ENCODE measurements around the gene ACTL9. TPM values are rescaled to one million over a fixed set of nuclear protein-coding genes. Genes with fewer than 3 reads are reported as not detected.
A peak's percentile ranks its signal among the peaks of the same experiment; 100 is the strongest.

ACTL9 gene
- total RNA-seq, 4 donors from 2014 or later = not detected

DNA sequence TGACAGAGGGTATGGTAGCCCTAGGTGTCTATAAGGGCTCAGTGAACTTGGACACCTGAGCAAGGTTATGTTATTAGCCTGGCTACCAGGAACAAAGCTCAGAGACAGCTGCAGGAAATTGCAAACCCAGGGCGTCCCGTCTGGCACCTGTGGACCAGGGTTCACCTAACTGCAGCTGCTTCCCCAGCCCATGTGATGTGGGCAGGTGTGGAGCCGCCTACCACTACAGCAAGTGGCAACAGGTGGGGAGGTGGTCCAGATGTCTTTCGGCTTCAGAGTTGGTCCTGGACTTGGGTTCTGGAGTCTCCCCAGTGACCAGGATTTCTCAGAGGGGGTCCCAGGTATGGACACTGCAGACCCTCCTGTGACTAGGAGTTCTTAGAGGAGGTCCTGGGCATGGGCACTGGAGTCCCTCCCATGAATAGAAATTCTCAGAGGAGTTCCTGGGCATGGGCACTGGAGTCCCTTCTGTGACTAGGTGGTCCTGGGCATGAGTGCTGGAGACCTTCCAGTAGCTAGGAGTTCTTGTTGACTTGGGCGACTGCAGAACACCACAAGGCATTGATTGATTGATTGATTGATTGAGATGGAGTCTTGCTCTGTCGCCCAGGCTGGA, 25.2 kb downstream of the ACTL9 start:
- no peaks in the 10 kb centered on the region for H3K4me1 ChIP-seq
- no peak for TF ChIP-seq POLR2A (IDR thresholded peaks at IDR 0.05)
- TF ChIP-seq, protein P1, sequence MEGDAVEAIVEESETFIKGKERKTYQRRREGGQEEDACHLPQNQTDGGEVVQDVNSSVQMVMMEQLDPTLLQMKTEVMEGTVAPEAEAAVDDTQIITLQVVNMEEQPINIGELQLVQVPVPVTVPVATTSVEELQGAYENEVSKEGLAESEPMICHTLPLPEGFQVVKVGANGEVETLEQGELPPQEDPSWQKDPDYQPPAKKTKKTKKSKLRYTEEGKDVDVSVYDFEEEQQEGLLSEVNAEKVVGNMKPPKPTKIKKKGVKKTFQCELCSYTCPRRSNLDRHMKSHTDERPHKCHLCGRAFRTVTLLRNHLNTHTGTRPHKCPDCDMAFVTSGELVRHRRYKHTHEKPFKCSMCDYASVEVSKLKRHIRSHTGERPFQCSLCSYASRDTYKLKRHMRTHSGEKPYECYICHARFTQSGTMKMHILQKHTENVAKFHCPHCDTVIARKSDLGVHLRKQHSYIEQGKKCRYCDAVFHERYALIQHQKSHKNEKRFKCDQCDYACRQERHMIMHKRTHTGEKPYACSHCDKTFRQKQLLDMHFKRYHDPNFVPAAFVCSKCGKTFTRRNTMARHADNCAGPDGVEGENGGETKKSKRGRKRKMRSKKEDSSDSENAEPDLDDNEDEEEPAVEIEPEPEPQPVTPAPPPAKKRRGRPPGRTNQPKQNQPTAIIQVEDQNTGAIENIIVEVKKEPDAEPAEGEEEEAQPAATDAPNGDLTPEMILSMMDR (IDR thresholded peaks at IDR 0.05) = no peak
- no peak for DNase-seq
- no peaks in the 10 kb centered on the region for H3K36me3 ChIP-seq
- no peak overlapping the region for H3K4me3 ChIP-seq
- H3K9me3 ChIP-seq = no peaks in the 10 kb centered on the region
- H3K27me3 ChIP-seq = no peaks in the 10 kb centered on the region
- H3K27ac ChIP-seq = no peak overlapping the region

GRCh38 chr19:8666814-8667405, 31.7 kb downstream of the ACTL9 start:
- Histone ChIP-seq H3K27ac (no peak overlapping the region), H3K9me3 (no peaks in the 10 kb centered on the region), H3K36me3 (no peaks in the 10 kb centered on the region), H3K27me3 (no peaks in the 10 kb centered on the region), H3K4me1 (no peaks in the 10 kb centered on the region), H3K4me3 (no peak overlapping the region)
- TF ChIP-seq, protein P1 (IDR thresholded peaks at IDR 0.05) = no peak
- TF ChIP-seq POLR2A (IDR thresholded peaks at IDR 0.05) = no peak
- DNase-seq = no peak

DNA sequence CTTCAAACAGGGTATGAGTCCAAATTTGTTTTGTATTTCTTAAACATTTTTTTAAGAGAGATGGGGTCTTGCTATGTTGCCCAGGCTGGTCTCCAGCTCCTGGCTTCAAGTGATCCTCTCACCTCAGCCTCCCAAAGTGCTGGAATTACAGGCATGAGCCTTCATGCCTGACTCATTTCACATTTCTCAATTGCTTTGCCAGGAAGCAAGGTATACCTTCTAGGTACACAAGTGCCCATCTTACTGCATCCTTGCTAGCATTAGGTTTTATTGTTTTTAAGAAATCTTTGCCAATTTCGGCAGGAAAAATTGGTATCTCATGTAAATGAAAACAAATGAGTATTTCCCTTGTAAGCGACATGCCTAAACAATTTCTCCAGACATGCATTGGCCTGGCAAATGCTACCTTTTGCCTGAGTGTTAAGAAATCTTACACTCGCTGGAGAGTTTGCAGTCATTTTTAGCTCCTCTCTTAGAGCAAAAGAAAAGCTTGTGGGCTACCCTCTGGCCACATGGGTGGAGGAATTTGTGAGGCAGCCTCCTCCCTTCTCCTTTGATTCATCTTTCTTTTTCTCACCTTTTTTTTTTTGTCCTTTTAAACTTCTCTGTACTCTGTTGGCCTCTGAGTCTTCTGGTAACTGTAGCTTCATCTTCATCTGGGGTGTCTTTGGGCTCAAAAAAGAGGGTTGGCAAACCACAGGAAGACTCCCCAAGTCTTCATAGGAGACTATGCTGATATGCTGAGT, 33.0 kb downstream of the ACTL9 start:
- H3K27me3 ChIP-seq = no peaks in the 10 kb centered on the region
- no peak for DNase-seq
- TF ChIP-seq, protein P1 (IDR thresholded peaks at IDR 0.05) = no peak
- TF ChIP-seq POLR2A (IDR thresholded peaks at IDR 0.05) = no peak
- no peaks in the 10 kb centered on the region for H3K36me3 ChIP-seq
- H3K4me1 ChIP-seq = no peaks in the 10 kb centered on the region
- H3K27ac ChIP-seq = no peak overlapping the region
- H3K4me3 ChIP-seq = no peak overlapping the region
- no peaks in the 10 kb centered on the region for H3K9me3 ChIP-seq

- no peak overlapping the region for H3K27ac ChIP-seq
- H3K27me3 ChIP-seq = no peaks in the 10 kb centered on the region
- H3K36me3 ChIP-seq = no peaks in the 10 kb centered on the region
- no peaks in the 10 kb centered on the region for H3K9me3 ChIP-seq
- TF ChIP-seq, protein P1 (IDR thresholded peaks at IDR 0.05) = no peak
- no peak for TF ChIP-seq POLR2A (IDR thresholded peaks at IDR 0.05)
- H3K4me1 ChIP-seq = no peaks in the 10 kb centered on the region
- no peak for DNase-seq
- peak overlapping the region in 1 of 4 donors; percentile 6 for H3K4me3 ChIP-seq
Measured at GRCh38 chr19:8664671-8665057, 33.9 kb downstream of the ACTL9 start.

- no peaks in the 10 kb centered on the region for H3K36me3 ChIP-seq
- H3K27me3 ChIP-seq = no peaks in the 10 kb centered on the region
- DNase-seq = peak in 1 of 3 donors; percentile 34
- H3K9me3 ChIP-seq = no peaks in the 10 kb centered on the region
- peak overlapping the region in 1 of 4 donors; percentile 6 for H3K4me3 ChIP-seq
- TF ChIP-seq, protein P1 (IDR thresholded peaks at IDR 0.05) = no peak
- no peaks in the 10 kb centered on the region for H3K4me1 ChIP-seq
- no peak overlapping the region for H3K27ac ChIP-seq
Measured at GRCh38 chr19:8663920-8664670, 34.5 kb downstream of the ACTL9 start.
